Panc1 (cell line): ENCODE data around the gene TMEM184A.

Experiments used
- POLR2AphosphoS5 ChIP-seq: IDR thresholded peaks from 2 replicates; pipeline ENCODE4 v1.6.1; 2012; ENCODE audit warnings: mild to moderate bottlenecking, low read depth, low read length, moderate library complexity
- TCF7L2 ChIP-seq: IDR thresholded peaks from 2 replicates; pipeline ENCODE4 v1.6.1; 2011; ENCODE audit warnings: mild to moderate bottlenecking, low read depth, low read length, inconsistent platforms
- TF ChIP-seq, protein P1 (sequence below): fragments of 450-650 bp; IDR thresholded peaks from 2 replicates; pipeline ENCODE4 v1.5.1; 2017; ENCODE audit warnings: mild to moderate bottlenecking
- TF ChIP-seq, protein P2 (sequence below), 2 experiments: IDR thresholded peaks; 2 replicates each; pipeline ENCODE4 v1.6.1; 2011 to 2012; ENCODE audit warnings: low read depth in 2 of 2, control low read depth in 1 of 2, low read length in 1 of 2, mild to moderate bottlenecking in 1 of 2, moderate library complexity in 1 of 2; ENCODE audit not compliant: insufficient read depth in 1 of 2

DNA sequence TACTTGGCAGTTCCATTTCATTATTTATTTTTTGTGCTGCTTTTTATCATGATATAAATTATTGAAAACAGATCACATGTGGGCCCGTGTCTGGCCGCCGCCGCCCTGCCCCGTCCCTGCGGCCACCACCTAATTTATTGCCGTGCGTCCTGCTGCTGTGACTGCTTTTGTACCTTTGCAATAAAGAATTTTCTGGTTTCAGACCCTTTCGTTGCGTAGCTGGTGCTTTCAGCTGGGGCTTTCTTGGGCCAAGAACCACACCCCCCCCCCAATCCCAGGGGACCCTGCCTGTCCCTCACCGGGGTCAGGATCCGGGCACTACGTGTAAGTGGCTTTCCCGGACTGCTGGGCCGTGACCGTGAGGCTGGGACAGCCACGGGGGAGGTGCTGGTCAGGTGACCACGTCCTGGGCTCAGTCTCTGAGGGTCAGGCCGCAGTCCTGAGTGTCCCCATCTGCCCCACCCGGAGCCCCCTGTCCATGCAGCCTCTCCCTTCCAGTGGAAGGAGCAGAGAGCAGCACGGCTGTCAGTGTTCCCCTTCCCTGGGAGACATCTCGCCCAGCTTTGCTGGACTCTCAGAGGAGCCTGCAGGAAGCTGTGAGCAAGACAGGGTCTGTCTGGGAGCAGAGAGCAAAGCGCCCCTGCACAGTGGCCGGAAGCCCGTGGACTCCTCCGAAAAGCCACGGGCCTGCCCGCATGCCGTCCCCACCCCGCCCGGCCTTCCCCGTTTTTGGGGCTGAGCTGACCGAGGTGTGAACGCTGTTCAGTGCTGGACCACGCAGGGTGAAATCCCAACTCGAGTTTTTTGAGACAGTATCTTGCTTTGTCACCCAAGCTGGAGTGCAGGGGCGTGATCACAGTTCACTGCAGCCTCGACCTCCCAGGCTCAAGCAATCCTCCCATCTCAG is 12.9 kb downstream of the TMEM184A start:
- TF ChIP-seq, protein P1, sequence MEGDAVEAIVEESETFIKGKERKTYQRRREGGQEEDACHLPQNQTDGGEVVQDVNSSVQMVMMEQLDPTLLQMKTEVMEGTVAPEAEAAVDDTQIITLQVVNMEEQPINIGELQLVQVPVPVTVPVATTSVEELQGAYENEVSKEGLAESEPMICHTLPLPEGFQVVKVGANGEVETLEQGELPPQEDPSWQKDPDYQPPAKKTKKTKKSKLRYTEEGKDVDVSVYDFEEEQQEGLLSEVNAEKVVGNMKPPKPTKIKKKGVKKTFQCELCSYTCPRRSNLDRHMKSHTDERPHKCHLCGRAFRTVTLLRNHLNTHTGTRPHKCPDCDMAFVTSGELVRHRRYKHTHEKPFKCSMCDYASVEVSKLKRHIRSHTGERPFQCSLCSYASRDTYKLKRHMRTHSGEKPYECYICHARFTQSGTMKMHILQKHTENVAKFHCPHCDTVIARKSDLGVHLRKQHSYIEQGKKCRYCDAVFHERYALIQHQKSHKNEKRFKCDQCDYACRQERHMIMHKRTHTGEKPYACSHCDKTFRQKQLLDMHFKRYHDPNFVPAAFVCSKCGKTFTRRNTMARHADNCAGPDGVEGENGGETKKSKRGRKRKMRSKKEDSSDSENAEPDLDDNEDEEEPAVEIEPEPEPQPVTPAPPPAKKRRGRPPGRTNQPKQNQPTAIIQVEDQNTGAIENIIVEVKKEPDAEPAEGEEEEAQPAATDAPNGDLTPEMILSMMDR: no peak
- TF ChIP-seq POLR2AphosphoS5 (no peak; the same call in 1 of the 2 replicates), TCF7L2 (no peak)
- TF ChIP-seq, protein P2, sequence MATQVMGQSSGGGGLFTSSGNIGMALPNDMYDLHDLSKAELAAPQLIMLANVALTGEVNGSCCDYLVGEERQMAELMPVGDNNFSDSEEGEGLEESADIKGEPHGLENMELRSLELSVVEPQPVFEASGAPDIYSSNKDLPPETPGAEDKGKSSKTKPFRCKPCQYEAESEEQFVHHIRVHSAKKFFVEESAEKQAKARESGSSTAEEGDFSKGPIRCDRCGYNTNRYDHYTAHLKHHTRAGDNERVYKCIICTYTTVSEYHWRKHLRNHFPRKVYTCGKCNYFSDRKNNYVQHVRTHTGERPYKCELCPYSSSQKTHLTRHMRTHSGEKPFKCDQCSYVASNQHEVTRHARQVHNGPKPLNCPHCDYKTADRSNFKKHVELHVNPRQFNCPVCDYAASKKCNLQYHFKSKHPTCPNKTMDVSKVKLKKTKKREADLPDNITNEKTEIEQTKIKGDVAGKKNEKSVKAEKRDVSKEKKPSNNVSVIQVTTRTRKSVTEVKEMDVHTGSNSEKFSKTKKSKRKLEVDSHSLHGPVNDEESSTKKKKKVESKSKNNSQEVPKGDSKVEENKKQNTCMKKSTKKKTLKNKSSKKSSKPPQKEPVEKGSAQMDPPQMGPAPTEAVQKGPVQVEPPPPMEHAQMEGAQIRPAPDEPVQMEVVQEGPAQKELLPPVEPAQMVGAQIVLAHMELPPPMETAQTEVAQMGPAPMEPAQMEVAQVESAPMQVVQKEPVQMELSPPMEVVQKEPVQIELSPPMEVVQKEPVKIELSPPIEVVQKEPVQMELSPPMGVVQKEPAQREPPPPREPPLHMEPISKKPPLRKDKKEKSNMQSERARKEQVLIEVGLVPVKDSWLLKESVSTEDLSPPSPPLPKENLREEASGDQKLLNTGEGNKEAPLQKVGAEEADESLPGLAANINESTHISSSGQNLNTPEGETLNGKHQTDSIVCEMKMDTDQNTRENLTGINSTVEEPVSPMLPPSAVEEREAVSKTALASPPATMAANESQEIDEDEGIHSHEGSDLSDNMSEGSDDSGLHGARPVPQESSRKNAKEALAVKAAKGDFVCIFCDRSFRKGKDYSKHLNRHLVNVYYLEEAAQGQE (IDR thresholded peaks at IDR 0.05; ENCODE audit: insufficient read depth in 1 of 2, low read depth in 2 of 2, low read length in 1 of 2): no peak
